Kidney epithelial cell (primary cell): ENCODE measurements around the gene LONP2. TPM values are rescaled to one million over a fixed set of nuclear protein-coding genes. Genes with fewer than 3 reads are reported as not detected.
"Not testable (repeated sequence)": the region's sequence is repeated elsewhere in the genome, so short reads cannot be mapped to it uniquely, and the experiment has no call there.

Source experiments
- DNase-seq: peaks from one replicate; pipeline ENCODE4 v3.0.0-alpha.2; 2010; ENCODE audit warnings: low read depth
- H3K27me3 ChIP-seq: 2 replicates; pipeline ENCODE4 v1.6.0; 2011; ENCODE audit warnings: low read length; ENCODE audit not compliant: control insufficient read depth, insufficient read depth
- H3K36me3 ChIP-seq: 2 replicates; pipeline ENCODE4 v1.5.1; 2011; ENCODE audit warnings: low read length; ENCODE audit not compliant: control insufficient read depth, insufficient read depth
- H3K4me3 ChIP-seq: 2 replicates; pipeline ENCODE4 v1.5.1; 2011; ENCODE audit warnings: low read depth, mild to moderate bottlenecking, control low read depth, low read length
- total RNA-seq: library from RNA; depleted of rRNA; stranded (reverse); fragments of >200 nt; gene quantifications from 2 replicates; pipeline ENCODE4 v1.2.3, GENCODE V29; 2015
- TF ChIP-seq, protein P1 (sequence below): IDR thresholded peaks from 2 replicates; pipeline ENCODE4 v1.5.1; 2011; ENCODE audit warnings: mild to moderate bottlenecking, moderate library complexity, low read length, control low read depth, inconsistent platforms; ENCODE audit not compliant: insufficient read depth, poor library complexity, severe bottlenecking

LONP2 gene
- total RNA-seq, 1 donor from 2014 or later: 29.1 TPM

DNA sequence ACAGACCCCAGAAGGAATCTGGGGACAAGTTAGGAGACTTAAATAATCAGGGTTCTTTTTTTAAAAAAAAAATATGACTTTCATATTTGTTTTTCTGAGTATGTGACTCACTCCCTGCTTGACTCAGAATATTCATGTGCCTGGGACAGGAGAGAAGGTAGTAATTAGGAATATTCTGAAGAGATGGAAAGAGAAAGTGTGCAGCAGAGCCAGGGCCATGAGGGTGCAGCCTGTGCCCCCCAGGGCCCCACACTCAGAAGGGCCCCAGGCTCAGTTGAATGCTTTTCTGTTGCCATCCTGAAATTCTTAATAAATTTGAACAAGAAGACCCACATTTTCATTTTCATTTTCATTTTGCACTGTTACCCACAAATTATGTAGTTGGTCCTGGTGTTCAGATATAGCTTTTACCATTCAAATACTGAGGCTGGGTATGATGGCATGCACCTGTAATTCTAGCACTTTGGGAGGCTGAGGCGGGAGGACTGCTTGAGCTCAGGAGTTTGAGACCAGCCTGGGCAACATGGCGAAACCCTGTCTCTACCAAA lies 11.5 kb upstream of the LONP2 start:
- no peak for DNase-seq
- Histone ChIP-seq H3K36me3 (no peaks in the 10 kb centered on the region), H3K4me3 (no peak overlapping the region), H3K27me3 (no peaks in the 10 kb centered on the region)
- TF ChIP-seq, protein P1, sequence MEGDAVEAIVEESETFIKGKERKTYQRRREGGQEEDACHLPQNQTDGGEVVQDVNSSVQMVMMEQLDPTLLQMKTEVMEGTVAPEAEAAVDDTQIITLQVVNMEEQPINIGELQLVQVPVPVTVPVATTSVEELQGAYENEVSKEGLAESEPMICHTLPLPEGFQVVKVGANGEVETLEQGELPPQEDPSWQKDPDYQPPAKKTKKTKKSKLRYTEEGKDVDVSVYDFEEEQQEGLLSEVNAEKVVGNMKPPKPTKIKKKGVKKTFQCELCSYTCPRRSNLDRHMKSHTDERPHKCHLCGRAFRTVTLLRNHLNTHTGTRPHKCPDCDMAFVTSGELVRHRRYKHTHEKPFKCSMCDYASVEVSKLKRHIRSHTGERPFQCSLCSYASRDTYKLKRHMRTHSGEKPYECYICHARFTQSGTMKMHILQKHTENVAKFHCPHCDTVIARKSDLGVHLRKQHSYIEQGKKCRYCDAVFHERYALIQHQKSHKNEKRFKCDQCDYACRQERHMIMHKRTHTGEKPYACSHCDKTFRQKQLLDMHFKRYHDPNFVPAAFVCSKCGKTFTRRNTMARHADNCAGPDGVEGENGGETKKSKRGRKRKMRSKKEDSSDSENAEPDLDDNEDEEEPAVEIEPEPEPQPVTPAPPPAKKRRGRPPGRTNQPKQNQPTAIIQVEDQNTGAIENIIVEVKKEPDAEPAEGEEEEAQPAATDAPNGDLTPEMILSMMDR: no peak

GRCh38 chr16:48234630-48235029 lies 9.5 kb upstream of the LONP2 start:
- Histone ChIP-seq H3K4me3 (no peak overlapping the region), H3K27me3 (no peaks in the 10 kb centered on the region), H3K36me3 (no peaks in the 10 kb centered on the region)
- TF ChIP-seq, protein P1: no peak
- DNase-seq: no peak

- no peaks in the 10 kb centered on the region for H3K27me3 ChIP-seq
- H3K36me3 ChIP-seq: no peaks in the 10 kb centered on the region
- no peak for DNase-seq
- H3K4me3 ChIP-seq: no peak overlapping the region
- TF ChIP-seq, protein P1: no peak
Observed at GRCh38 chr16:48235058-48235555, 9.0 kb upstream of the LONP2 start.

- Histone ChIP-seq H3K36me3 (no peaks in the 10 kb centered on the region), H3K4me3 (no peak overlapping the region), H3K27me3 (no peaks in the 10 kb centered on the region)
- TF ChIP-seq, protein P1: no peak
- DNase-seq: no peak
Observed at GRCh38 chr16:48235556-48236136, 8.5 kb upstream of the LONP2 start.

- Histone ChIP-seq H3K4me3 (no peak overlapping the region), H3K27me3 (no peaks in the 10 kb centered on the region), H3K36me3 (no peaks in the 10 kb centered on the region)
- TF ChIP-seq, protein P1: no peak
- no peak for DNase-seq
Observed at GRCh38 chr16:48236286-48236685, 7.8 kb upstream of the LONP2 start.

GRCh38 chr16:48240147-48240546 lies 4.0 kb upstream of the LONP2 start:
- DNase-seq, H3K27me3 ChIP-seq, H3K36me3 ChIP-seq, H3K4me3 ChIP-seq: not testable (repeated sequence)
